EL (cell line): Measurements from ENCODE around the gene MYO16.

Source experiments
- DNase-seq: peaks from one replicate; pipeline ENCODE4 v3.0.0-alpha.2; 2016

MYO16 gene

GRCh38 chr13:108812661-108813060 is 183.2 kb downstream of the MYO16 start:
- no peak for DNase-seq

GRCh38 chr13:108813587-108814170 is 184.3 kb downstream of the MYO16 start:
- DNase-seq: no peak

- DNase-seq: no peak
These were observed 187.0 kb downstream of the MYO16 start for GRCh38 chr13:108816375-108816774.

GRCh38 chr13:108827646-108828045 is 198.2 kb downstream of the MYO16 start:
- no peak for DNase-seq

- DNase-seq: no peak
These were observed 198.8 kb downstream of the MYO16 start for GRCh38 chr13:108828086-108828815.

- DNase-seq: no peak
These were observed 201.5 kb downstream of the MYO16 start for GRCh38 chr13:108830916-108831315.

- no peak for DNase-seq
These were observed 204.1 kb downstream of the MYO16 start for GRCh38 chr13:108833531-108833930.

- no peak for DNase-seq
These were observed 204.8 kb downstream of the MYO16 start for GRCh38 chr13:108834193-108834592.

- DNase-seq: no peak
These were observed 205.7 kb downstream of the MYO16 start for GRCh38 chr13:108835083-108835482.

GRCh38 chr13:108850691-108851090 is 221.3 kb downstream of the MYO16 start:
- no peak for DNase-seq

- DNase-seq: no peak
These were observed 222.2 kb downstream of the MYO16 start for GRCh38 chr13:108851660-108852059.

- DNase-seq: no peak
These were observed 223.6 kb downstream of the MYO16 start for GRCh38 chr13:108853031-108853430.

GRCh38 chr13:108855737-108856387 is 226.5 kb downstream of the MYO16 start:
- DNase-seq: no peak

- no peak for DNase-seq
These were observed 229.3 kb downstream of the MYO16 start for GRCh38 chr13:108858676-108859075.

GRCh38 chr13:108859197-108860012 is 230.0 kb downstream of the MYO16 start:
- peak; percentile 80 for DNase-seq

GRCh38 chr13:108860418-108860817 is 231.0 kb downstream of the MYO16 start:
- no peak for DNase-seq

GRCh38 chr13:108877300-108877699 is 247.9 kb downstream of the MYO16 start:
- peak; percentile 7 for DNase-seq

- no peak for DNase-seq
These were observed 249.3 kb downstream of the MYO16 start for GRCh38 chr13:108878732-108879131.

GRCh38 chr13:108889324-108889984 is 260.0 kb downstream of the MYO16 start:
- no peak for DNase-seq

- DNase-seq: peak; percentile 58
These were observed 265.9 kb downstream of the MYO16 start for GRCh38 chr13:108895220-108895704.

- DNase-seq: no peak
These were observed 268.5 kb downstream of the MYO16 start for GRCh38 chr13:108897955-108898354.

- no peak for DNase-seq
These were observed 273.2 kb downstream of the MYO16 start for GRCh38 chr13:108902405-108903155.
